HG02798 (cell line): ENCODE results near the gene CYP2C19.
"Not testable (repeated sequence)": the region's sequence is repeated elsewhere in the genome, so short reads cannot be mapped to it uniquely, and the experiment has no call there.

Experiments
- ATAC-seq: cut with Tn5 transposase; IDR thresholded peaks from one replicate; pipeline ENCODE4 v1.9.1; 2021; ENCODE audit warnings: mild to moderate bottlenecking; ENCODE audit not compliant: unreplicated experiment, poor library complexity

Gene CYP2C19

DNA sequence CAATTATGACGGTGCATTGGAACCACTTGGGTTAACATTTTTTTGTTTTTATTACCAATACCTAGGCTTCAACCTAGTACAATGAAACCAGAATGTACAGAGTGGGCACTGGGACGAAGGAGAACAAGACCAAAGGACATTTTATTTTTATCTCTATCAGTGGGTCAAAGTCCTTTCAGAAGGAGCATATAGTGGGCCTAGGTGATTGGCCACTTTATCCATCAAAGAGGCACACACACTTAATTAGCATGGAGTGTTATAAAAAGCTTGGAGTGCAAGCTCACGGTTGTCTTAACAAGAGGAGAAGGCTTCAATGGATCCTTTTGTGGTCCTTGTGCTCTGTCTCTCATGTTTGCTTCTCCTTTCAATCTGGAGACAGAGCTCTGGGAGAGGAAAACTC is at the start of gene CYP2C19:
Gene CYP2C19 (plus strand): TSS at position 289 of the 400 bp plus-strand sequence. CDS start 25 bp downstream, at position 314.
- ATAC-seq: no peak

GRCh38 chr10:94725871-94726270 is 36.6 kb upstream of the CYP2C19 start:
- no peak for ATAC-seq

- ATAC-seq: no peak
Observed at GRCh38 chr10:94735197-94735596, 27.3 kb upstream of the CYP2C19 start.

DNA sequence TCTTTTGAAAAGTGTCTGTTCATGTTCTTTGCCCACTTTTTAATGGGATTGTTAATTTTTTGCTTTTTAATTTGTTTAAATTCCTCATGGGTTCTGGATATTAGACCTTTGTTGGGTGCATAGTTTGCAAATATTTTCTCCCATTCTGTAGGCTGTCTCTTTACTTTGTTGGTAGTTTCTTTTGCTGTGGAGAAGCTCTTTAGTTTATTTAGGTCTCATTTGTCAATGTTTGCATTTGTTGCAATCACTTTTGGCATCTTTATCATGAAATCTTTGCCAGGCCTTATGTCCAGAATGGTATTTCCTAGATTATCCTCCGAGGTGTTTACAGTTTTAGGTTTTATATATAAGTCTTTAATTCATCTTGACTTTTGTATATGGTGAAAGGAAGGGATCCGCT is 23.9 kb upstream of the CYP2C19 start:
- no peak for ATAC-seq

DNA sequence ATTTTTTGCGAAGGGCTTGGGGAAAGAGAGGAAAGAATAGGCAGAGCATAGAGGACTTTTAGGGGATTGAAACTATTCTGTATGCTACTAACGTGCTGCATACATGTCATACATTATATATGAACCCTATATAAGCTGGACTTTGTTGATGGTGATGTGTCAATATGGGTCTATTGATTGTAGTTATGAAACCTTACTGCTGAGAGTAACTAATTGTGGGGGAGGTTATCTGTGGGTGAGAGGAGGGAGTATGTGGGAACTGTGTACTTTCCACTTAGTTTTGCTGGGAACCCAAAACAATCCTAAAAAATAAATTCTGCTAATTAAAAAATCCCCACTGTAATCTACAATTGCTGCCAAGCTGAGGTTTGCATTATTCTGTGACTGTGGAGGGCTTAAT is 15.3 kb upstream of the CYP2C19 start:
- no peak for ATAC-seq

DNA sequence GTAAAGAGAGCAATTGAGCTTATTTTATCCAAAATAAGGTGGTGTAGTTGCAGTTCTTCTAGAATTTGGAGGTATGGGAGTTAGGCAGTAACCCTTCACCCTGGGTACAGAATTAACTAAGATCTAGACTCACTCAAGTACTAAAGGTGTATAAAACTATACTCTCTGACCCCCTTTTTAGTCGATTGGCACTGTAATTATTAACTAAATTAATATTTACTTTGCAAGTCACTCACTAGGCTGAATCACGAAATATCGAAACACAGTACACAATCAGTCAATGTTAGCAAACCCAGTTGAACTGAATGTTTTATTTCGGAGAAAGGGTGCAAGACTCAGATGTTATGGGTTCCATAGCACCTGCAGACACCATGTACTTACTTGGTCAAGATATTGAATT is 14.6 kb upstream of the CYP2C19 start:
- no peak for ATAC-seq

DNA sequence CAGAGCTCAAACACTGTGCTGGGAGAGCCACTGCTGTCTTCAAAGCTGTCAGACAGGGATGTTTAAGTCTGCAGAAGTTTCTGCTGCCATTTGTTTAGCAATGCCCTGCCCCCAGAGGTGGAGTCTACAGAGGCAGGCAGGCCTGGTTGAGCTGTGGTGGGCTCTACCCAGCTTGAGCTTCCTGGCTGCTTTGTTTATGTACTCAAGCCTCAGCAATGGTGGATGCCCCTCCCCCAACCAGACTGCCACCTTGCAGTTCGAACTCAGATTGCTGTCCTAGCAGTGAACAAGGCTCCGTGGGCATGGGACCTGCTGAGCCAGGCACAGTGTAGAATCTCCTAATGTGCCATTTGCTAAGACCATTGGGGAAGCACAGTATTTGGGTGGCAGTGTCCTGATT is 4.6 kb upstream of the CYP2C19 start:
- ATAC-seq: no peak

DNA sequence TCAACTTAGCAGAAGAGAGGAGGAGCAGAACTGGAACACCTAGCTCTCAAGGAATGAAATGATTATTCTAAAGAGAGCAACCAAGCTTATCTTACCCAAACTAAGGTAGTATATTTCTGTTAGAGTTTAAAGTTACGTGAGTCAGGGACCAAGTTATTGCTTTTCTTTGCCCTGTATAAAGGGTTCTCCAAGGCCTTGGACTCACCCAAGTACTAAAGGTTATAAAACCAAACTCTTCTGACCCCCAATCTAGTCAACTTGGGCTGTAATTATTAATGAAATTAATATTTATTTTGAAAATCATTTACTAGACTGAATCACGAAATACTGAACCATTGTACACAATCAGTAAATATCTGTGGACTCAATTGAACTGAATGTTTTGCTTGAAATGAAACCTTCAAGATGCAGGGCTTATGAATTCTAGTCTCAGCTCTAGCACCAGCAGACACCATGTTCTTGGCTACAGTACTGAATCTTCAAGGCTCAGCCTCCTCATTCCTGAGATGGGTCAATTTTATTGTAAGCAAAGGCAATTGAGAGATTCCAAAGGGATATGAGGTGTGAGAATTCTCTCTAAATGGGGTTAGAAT is 1.8 kb upstream of the CYP2C19 start:
- no peak for ATAC-seq

- not testable (repeated sequence) for ATAC-seq
Observed at GRCh38 chr10:94775425-94775824, 12.9 kb downstream of the CYP2C19 start.

DNA sequence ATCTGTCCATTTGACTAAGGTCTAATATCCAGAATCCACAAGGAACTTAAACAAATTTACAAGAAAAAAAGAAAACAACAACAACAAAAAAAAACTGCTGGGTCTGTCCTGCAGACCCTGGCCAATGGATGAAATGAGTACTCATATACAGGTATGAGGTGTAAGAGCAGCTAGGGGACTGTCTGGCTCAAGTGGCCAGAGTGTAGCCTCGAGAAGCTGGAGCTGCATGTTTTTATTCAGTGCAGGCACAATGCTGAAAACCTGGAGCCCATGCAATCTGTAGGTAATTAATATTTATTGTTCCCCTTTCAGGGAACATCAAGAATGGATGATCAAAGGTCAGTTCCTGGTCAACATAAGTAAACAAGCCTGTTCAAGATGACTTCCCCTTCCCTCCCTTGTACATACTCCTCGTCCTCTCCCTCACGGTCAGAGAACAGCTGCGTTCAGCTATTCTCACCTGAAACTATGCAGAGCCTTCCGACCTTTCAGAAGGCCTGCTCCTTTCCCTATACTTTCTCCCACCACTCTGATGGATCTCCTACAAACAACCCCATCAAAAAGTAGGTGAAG is 15.5 kb downstream of the CYP2C19 start:
- no peak for ATAC-seq

- no peak for ATAC-seq
Observed at GRCh38 chr10:94780844-94781243, 18.4 kb downstream of the CYP2C19 start.

DNA sequence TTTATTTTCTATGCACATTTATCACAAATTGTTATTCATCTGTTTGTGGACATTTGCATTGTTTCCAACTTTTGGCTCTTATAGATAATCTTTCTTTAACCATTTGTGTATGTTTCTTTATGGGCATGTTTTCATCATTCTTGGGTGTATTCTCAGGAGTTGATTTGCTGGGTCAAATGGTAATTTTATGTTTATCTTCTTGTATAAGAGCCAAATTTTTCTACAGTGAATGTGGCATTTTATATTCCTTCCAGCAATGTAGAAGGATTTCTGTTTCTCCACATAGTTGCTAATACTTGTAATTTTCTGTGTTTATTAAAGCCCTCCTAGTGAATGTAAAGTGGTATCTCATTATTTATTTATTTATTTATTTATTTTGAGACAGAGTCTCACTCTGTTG is 21.8 kb downstream of the CYP2C19 start:
- ATAC-seq: no peak

- ATAC-seq: no peak
Observed at GRCh38 chr10:94785211-94785610, 22.7 kb downstream of the CYP2C19 start.

DNA sequence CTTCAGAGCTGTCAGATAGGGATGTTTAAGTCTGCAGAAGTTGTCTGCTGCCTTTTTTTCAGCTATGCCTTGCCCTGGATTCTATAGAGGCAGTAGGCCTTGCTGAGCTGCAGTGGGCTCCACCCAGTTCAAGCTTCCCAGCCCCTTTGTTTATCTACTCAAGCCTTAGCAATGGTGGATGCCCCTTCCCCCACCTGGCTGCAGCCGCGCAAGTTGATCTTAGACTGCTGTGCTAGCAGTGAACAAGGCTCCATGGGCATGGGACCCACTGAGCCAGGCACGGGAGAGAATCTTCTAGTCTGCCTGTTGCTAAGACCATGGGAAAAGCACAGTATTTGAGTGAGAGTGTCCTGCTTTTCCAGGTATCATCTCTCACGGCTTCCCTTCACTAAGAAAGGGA is 38.1 kb downstream of the CYP2C19 start:
- ATAC-seq: not testable (repeated sequence)

- ATAC-seq: no peak
Observed at GRCh38 chr10:94803307-94803706, 40.8 kb downstream of the CYP2C19 start.

- ATAC-seq: not testable (repeated sequence)
Observed at GRCh38 chr10:94830025-94830424, 67.5 kb downstream of the CYP2C19 start.

DNA sequence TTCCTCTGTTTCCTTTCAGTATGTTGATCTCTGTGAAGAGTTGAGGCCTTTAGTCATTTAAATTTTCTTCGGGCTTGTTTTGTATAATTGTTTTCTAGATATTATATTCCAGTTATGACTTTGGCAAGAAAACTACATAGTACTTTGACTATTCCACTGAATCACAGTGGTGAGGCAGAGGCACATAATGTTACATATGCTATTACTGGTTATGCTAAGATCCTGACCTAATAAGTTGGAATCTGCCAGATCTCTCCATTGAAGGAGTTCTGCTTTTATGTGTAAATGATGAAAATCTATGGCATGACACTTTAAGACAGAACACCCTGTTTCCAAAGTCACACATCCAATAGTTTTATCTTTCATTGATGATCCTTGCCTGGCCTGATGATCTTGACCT is 83.7 kb downstream of the CYP2C19 start:
- no peak for ATAC-seq

DNA sequence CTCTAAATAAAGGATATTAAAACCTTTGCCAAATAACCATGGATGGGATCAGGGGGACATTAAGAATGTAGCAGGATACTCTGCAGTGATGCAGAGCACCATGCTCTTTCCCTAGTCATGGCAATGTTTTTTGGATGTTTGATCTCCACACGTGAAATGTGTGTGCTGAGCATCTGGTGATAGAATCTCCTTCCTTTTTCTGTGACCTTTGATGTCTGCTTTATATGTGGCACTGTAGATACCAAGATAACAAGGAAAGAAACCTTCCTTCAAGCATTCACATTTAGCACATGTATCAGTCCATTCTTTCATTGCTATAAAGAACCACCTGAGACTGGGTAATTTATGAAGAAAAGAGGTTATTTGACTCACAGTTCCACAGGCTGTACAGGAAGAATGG is 88.3 kb downstream of the CYP2C19 start:
- ATAC-seq: no peak

DNA sequence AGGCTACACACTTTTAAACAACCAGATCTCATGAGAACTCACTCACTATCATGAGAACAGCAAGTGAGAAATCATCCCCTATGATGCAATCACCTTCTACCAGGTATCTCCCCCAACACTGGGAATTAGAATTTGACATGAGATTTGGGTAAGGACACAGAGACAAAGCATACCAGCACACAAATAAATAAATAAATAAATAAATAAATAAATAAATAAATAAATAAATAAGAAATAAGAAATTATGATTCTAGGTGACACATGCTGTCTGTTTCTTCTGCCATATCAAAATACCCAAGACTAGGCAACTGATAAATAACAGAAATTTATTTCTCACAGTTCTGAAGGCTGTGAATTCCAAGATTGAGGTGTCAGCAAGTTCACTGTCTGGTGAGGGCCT is 88.8 kb downstream of the CYP2C19 start:
- ATAC-seq: no peak

- ATAC-seq: no peak
Observed at GRCh38 chr10:94852438-94852837, 90.0 kb downstream of the CYP2C19 start.

- no peak for ATAC-seq
Observed at GRCh38 chr10:94853065-94853464, 90.6 kb downstream of the CYP2C19 start.

DNA sequence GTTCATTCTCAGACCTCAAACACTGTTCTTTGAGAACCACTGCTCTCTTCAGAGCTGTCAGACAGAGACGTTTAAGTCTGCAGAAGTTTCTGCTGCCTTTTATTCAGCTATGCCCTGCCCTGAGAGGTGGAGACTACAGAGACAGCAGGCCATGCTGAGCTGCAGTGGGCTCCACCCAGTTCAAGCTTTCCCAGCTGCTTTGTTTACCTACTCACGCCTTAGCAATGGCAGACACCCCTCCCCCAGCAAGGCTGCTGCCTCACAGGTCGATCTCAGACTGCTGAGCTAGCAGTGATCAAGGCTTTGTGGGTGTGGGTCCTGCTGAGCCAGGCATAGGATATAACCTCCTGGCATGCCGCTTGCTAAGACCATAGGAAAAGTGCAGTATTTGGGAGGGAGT is 95.5 kb downstream of the CYP2C19 start:
- no peak for ATAC-seq
